HepG2 (cell line): ENCODE data around the gene HTRA2. TPM values are rescaled to one million over a fixed set of nuclear protein-coding genes. Genes with fewer than 3 reads are reported as not detected.

Source experiments
- DNMT3B ChIP-seq: conservative IDR thresholded peaks from 2 replicates; pipeline ENCODE4 v1.6.1; 2016; ENCODE audit warnings: missing biosample characterization, control low read depth
- DR1 ChIP-seq: sonication (generic); formaldehyde crosslinking; IDR thresholded peaks from 2 replicates; pipeline ENCODE4 v1.8.0; 2021; ENCODE audit warnings: mild to moderate bottlenecking, missing genetic modification reagents, inconsistent platforms
- FIP1L1 ChIP-seq: fragments of 200-400 bp; formaldehyde crosslinking; IDR thresholded peaks from 2 replicates; pipeline ENCODE4 v1.6.1; 2018; ENCODE audit warnings: low read depth, mild to moderate bottlenecking, low read length, moderate library complexity, borderline replicate concordance; ENCODE audit not compliant: insufficient read depth
- HNF4A ChIP-seq: sonication (generic); formaldehyde crosslinking; IDR thresholded peaks from 2 replicates; pipeline ENCODE4 v1.4.0; 2020; ENCODE audit warnings: missing genetic modification reagents
- KAT2B ChIP-seq: fragments of 150-350 bp; IDR thresholded peaks from 2 replicates; pipeline ENCODE4 v1.6.1; 2014; ENCODE audit warnings: low read depth, low read length, borderline replicate concordance
- KLF15 ChIP-seq: sonication (generic); formaldehyde crosslinking; IDR thresholded peaks from 2 replicates; pipeline ENCODE4 v1.8.1; 2023; ENCODE audit warnings: borderline replicate concordance, mild to moderate bottlenecking, inconsistent platforms, missing genetic modification reagents, mixed read lengths
- KMT2A ChIP-seq: sonication (generic); formaldehyde crosslinking; IDR thresholded peaks from 2 replicates; pipeline ENCODE4 v1.4.0; 2020; ENCODE audit warnings: missing genetic modification reagents
- MAFF ChIP-seq: IDR thresholded peaks from 2 replicates; pipeline ENCODE4 v1.6.1; 2011; ENCODE audit warnings: low read depth, low read length, improper control_type of control experiment
- MBD4 ChIP-seq: IDR thresholded peaks from 2 replicates; pipeline ENCODE4 v1.6.1; 2012; ENCODE audit warnings: low read length, inconsistent platforms, borderline replicate concordance
- MXD1 ChIP-seq: sonication (generic); formaldehyde crosslinking; IDR thresholded peaks from 2 replicates; pipeline ENCODE4 v1.4.0; 2020; ENCODE audit warnings: mild to moderate bottlenecking, missing genetic modification reagents
- NR2F6 ChIP-seq, 2 experiments: IDR thresholded peaks; 2 replicates each; pipeline ENCODE4 v1.6.1; 2016; ENCODE audit warnings: antibody characterized with exemption in 1 of 2, mild to moderate bottlenecking in 1 of 2
- PREB ChIP-seq: sonication (generic); formaldehyde crosslinking; IDR thresholded peaks from 2 replicates; pipeline ENCODE4 v1.4.0; 2020; ENCODE audit warnings: missing genetic modification reagents
- RAD51 ChIP-seq: fragments of 450-650 bp; IDR thresholded peaks from 2 replicates; pipeline ENCODE4 v1.6.1; 2016; ENCODE audit warnings: borderline replicate concordance
- SUZ12 ChIP-seq: fragments of 150-350 bp; IDR thresholded peaks from 2 replicates; pipeline ENCODE4 v1.6.1; 2014; ENCODE audit warnings: low read depth, low read length
- TCF12 ChIP-seq, 2 experiments: fragments of 450-650 bp in 1 of 2; sonication (generic) in 1 of 2; formaldehyde crosslinking in 1 of 2; IDR thresholded peaks; 2 replicates each; pipeline versions ENCODE4 v1.6.1 to v1.8.0; 2017 to 2022; ENCODE audit warnings: antibody characterized with exemption in 1 of 2, mild to moderate bottlenecking in 1 of 2, missing genetic modification reagents in 1 of 2, moderate library complexity in 1 of 2
- ZKSCAN8 ChIP-seq: IDR thresholded peaks from 2 replicates; pipeline ENCODE4 v1.6.1; 2016; ENCODE audit warnings: borderline replicate concordance, missing genetic modification reagents, missing compliant biosample characterization
- ZNF205 ChIP-seq: IDR thresholded peaks from 2 replicates; pipeline ENCODE4 v1.6.1; 2018; ENCODE audit warnings: missing biosample characterization, missing genetic modification reagents
- ZNF207 ChIP-seq: fragments of 450-650 bp; IDR thresholded peaks from 2 replicates; pipeline ENCODE4 v1.6.1; 2016; ENCODE audit warnings: antibody characterized with exemption, borderline replicate concordance
- ZNF280B ChIP-seq: sonication (generic); formaldehyde crosslinking; IDR thresholded peaks from 2 replicates; pipeline ENCODE4 v1.5.0; 2020; ENCODE audit warnings: missing genetic modification reagents, mild to moderate bottlenecking, borderline replicate concordance
- ZNF350 ChIP-seq: sonication (generic); formaldehyde crosslinking; IDR thresholded peaks from 2 replicates; pipeline ENCODE4 v1.4.0; 2020; ENCODE audit warnings: mild to moderate bottlenecking, low read depth, missing genetic modification reagents, borderline replicate concordance
- ZNF414 ChIP-seq: sonication (generic); formaldehyde crosslinking; IDR thresholded peaks from 2 replicates; pipeline ENCODE4 v1.5.0; 2020; ENCODE audit warnings: missing genetic modification reagents
- ZSCAN21 ChIP-seq: sonication (generic); formaldehyde crosslinking; IDR thresholded peaks from 2 replicates; pipeline ENCODE4 v1.8.0; 2022; ENCODE audit warnings: mild to moderate bottlenecking, missing genetic modification reagents, moderate library complexity, borderline replicate concordance
- polyA plus RNA-seq, 8 experiments: library from polyadenylated mRNA; depleted of rRNA in 3 of 8; stranded (reverse) in 7 of 8; unstranded in 1 of 8; fragments of >200 nt; fragmentation: Illumina TruSeq in 4 of 8; extraction: Trizol in 4 of 8; gene quantifications; 2 replicates each; pipeline versions ENCODE4 v1.2.1 to v1.2.3, GENCODE V29; 2011 to 2016; ENCODE audit warnings: low read depth in 4 of 8, missing spikeins in 1 of 8, mixed read lengths in 1 of 8; ENCODE audit not compliant: insufficient read depth in 1 of 8
- total RNA-seq, 5 experiments: library from RNA; depleted of rRNA; stranded (reverse); fragments of >200 nt; fragmentation: Illumina TruSeq; extraction: Trizol; gene quantifications; 2 replicates each; pipeline ENCODE4 v1.2.3, GENCODE V29; 2016; ENCODE audit warnings: low read depth in 1 of 5
- TF ChIP-seq, protein P1 (sequence below): sonication (generic); formaldehyde crosslinking; IDR thresholded peaks from 2 replicates; pipeline ENCODE4 v1.8.0; 2022; ENCODE audit warnings: mild to moderate bottlenecking, missing genetic modification reagents; ENCODE audit not compliant: insufficient replicate concordance
- TF ChIP-seq, protein P2 (sequence below): sonication (generic); formaldehyde crosslinking; IDR thresholded peaks from 2 replicates; pipeline ENCODE4 v1.5.1; 2020; ENCODE audit warnings: mild to moderate bottlenecking, missing genetic modification reagents, moderate library complexity

Gene HTRA2
- total and polyA plus RNA-seq, 2 of the 13 experiments (the other 11 are each of a cell fraction or from before 2014, with no cell fraction given), result 47.7 to 50.3 TPM

DNA sequence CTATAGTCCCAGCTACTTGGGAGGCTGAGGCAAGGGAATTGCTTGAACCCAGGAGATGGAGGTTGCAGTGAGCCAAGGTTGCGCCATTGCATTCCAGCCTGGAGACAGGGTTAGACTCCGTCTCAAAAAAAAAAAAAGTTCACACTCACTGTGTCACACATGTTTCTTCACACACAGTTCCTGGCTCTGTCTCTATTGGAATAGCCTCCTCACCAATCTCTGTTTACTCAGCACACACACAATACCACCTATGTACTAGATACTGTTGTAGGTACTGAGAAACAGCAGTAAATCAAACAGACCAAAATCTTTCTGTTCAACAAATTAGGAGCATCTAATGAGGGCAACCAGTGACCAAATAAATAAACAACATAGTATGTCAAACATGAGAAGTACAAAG is 43.6 kb upstream of the HTRA2 start (continued):
- TF ChIP-seq KLF15 (CRISPR knock-in tag) (no peak), ZNF280B (CRISPR knock-in tag) (no peak), NR2F6 (IDR thresholded peaks at IDR 0.05) (peak; percentile 40; the same call in 1 of the 2 replicates), NR2F6 (CRISPR knock-in tag; IDR thresholded peaks at IDR 0.05) (0 out of 2 replicates have a peak, but pooled peaks have one; percentile 24), MBD4 (no peak), TCF12 (IDR thresholded peaks at IDR 0.05) (no peak), TCF12 (CRISPR knock-in tag; IDR thresholded peaks at IDR 0.05) (no peak), ZKSCAN8 (CRISPR knock-in tag) (no peak), DNMT3B (no peak), KMT2A (CRISPR knock-in tag) (no peak; the same call in 1 of the 2 replicates), PREB (CRISPR knock-in tag) (no peak), FIP1L1 (no peak), KAT2B (no peak), ZNF350 (CRISPR knock-in tag) (no peak), ZNF205 (no peak), MXD1 (no peak), SUZ12 (no peak), ZNF414 (CRISPR knock-in tag) (no peak), MAFF (no peak), ZSCAN21 (CRISPR knock-in tag) (no peak), DR1 (CRISPR knock-in tag) (no peak), ZNF207 (no peak), RAD51 (no peak), HNF4A (CRISPR knock-in tag) (no peak)
- TF ChIP-seq, protein P1, sequence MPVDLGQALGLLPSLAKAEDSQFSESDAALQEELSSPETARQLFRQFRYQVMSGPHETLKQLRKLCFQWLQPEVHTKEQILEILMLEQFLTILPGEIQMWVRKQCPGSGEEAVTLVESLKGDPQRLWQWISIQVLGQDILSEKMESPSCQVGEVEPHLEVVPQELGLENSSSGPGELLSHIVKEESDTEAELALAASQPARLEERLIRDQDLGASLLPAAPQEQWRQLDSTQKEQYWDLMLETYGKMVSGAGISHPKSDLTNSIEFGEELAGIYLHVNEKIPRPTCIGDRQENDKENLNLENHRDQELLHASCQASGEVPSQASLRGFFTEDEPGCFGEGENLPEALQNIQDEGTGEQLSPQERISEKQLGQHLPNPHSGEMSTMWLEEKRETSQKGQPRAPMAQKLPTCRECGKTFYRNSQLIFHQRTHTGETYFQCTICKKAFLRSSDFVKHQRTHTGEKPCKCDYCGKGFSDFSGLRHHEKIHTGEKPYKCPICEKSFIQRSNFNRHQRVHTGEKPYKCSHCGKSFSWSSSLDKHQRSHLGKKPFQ (CRISPR knock-in tag), result no peak
- TF ChIP-seq, protein P2, sequence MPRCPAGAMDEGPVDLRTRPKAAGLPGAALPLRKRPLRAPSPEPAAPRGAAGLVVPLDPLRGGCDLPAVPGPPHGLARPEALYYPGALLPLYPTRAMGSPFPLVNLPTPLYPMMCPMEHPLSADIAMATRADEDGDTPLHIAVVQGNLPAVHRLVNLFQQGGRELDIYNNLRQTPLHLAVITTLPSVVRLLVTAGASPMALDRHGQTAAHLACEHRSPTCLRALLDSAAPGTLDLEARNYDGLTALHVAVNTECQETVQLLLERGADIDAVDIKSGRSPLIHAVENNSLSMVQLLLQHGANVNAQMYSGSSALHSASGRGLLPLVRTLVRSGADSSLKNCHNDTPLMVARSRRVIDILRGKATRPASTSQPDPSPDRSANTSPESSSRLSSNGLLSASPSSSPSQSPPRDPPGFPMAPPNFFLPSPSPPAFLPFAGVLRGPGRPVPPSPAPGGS (CRISPR knock-in tag), result no peak
